Left forelimb (tissue), 1 donor: ENCODE measurements around the gene H3-3A.
"Not testable (repeated sequence)": the region's sequence is repeated elsewhere in the genome, so short reads cannot be mapped to it uniquely, and the experiment has no call there.

Experiments
- DNase-seq: peaks from one replicate; pipeline ENCODE4 v3.0.0-alpha.2; 2018; ENCODE audit warnings: low spot score

The H3-3A gene

DNA sequence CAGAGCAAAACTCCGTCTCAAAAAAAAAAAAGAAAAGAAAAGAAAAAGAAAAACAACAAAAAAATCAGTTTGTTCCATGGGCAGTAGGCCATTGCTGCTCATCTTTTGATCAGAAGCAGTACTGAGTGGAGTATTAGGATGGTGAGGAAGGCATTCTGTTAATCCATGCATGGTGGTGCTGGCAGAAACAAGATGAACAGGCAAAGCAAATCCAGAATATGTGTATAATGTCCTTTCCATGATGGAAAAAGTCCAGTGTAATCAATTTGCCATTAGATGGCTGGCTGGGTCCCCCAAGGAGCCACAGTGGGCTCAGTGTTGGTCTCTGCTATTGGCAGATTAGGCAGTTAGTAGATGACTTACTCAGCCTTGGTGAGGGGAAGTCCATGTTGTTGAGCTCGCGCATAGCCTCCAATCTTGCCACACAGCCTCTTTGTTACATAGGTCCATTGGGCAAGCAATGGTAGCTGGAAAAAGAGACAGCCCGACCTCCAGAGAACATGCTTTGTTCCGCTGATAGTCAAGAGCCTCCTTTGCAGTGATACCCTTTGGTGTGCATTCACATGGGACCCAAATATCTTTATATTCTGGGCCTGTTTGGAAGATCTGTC, 23.3 kb downstream of the H3-3A start:
- DNase-seq, result no peak

DNA sequence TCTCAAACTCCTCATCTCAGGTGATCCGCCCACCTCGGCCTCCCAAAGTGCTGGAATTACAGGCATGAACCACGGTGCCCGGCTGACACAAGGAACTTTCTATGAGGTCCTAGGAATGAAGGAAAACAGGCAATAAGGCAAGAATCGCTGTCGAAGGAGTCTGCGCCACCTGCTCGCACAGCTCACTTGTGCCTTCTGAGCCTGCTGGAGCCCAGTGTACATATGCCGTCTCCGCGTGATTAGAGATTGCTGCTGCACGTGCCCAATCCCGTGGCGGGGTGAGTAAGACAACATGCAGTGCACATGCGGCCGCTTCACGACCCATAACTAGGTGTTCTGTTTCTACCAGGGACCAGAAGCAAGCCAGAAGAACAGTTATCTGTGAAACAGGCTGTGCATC, 24.3 kb downstream of the H3-3A start:
- no peak for DNase-seq

GRCh38 chr1:226091461-226091860, 28.9 kb downstream of the H3-3A start:
- no peak for DNase-seq

DNA sequence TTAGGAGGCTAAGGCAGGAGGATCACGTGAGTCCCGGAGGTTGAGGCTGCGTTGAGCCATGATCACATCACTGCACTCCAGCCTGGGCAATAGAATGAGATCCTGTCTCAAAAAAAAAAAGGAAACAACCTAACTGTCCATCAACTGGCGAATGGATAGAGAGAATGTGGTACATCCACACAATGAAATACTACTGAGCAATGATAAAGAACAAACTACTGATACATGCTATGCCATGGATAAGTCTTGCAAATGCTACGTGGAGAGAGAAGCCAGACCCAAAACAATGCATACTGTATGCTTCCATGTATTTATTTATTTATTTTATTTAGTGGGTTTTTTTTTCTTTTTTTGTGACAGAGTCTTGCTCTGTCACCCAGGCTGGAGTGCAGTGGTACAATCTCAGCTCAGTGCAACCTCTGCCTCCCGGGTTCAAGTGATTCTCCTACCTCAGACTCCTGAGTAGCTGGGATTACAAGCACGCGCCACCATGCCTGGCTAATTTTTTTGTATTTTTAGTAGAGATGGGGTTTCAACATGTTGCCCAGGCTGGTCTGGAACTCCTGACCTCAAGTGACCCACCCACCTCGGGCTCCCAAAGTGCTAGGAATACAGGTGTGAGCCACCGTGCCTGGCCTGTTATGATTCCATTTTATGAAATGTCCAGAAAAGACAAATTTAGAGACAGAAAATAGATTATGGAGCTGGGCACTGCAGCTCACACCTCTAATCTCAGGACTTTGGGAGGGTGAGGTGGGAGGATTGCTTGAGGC, 29.7 kb downstream of the H3-3A start:
- not testable (repeated sequence) for DNase-seq

DNA sequence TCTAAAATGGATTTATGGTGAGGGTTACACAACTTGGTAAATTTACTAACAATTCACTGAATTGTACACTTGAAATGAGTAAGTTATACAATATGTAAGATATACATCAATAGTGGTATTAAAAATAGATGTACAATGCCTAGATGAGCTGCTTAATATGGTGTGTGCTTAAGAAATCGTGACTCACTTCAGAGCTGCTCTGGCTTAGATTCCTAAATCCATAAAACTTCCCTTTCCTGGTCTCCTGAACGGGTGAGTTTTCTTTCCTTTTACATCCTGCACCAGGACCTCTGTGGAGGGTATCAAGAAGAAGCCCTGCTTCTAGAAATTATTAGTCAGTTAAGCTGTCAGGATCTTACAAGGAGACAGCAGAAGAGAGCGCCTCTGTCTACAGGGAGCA, 30.4 kb downstream of the H3-3A start:
- no peak for DNase-seq

DNA sequence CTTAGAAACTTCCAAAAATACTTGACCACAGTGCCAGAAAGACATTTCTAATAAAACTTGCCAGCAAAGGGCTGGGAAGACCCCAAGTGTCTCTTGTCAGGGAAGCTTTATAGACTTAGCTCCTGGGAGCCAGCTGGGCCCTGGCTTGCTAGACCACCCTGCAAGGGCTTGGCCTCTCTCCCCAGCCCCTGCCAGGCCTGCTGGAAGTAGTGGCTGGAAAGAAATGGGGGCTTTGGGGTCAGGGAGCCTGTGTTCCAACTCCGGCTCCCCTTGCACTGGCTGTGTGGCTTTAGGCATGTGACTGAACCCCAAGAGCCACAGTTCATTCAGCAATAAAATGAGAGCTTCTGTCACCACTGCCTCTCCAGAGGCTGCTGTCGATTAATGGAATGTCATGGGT, 31.1 kb downstream of the H3-3A start:
- DNase-seq, result no peak

- DNase-seq, result no peak
Observed at GRCh38 chr1:226094451-226094850, 31.9 kb downstream of the H3-3A start.

- no peak for DNase-seq
Observed at GRCh38 chr1:226095286-226095685, 32.8 kb downstream of the H3-3A start.

GRCh38 chr1:226097866-226098625, 35.5 kb downstream of the H3-3A start:
- DNase-seq, result no peak

- no peak for DNase-seq
Observed at GRCh38 chr1:226098870-226099835, 36.6 kb downstream of the H3-3A start.

DNA sequence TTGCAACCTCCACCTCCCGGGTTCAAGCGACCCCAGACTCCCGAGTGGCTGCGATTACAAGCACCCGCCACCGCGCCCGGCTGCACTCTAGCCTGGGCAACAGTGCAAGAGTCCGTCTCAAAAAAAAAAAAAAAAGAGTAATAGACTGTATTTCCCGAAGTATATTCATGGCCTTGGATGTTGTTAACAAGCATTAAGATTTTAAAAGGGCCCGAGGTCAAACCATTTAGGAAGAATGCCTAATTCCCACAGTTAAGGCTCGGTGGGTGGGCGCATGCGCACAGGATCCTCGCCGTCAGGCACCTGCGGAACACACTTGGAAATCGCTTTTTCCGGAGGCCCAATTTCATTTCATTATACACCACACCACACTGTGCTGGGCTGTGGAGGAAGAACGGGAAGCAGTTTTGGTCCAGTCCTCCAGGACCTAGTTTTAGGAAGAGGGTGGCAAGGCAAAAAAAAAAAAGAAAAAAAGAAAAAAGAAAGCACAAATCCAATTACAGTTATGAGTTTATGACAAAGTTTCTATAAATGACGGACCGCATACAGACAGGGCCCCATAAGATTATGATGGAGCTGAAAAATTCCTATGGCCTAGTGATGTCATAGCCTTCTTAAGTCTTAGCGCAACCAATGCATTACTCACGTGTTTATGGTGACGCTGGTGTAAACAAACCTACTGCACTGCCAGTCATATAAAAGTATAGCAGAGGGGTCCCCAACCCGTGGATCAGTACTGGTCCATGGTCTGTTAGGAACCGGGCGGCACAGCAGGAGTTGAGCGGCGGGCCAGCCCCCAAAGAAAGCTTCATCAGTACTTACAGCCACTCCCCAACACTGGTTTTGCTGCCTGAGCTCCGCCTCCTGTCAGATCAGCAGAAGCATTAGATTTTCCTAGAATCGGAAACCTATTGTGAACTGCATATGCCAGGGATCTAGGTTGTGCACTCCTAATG, 38.2 kb downstream of the H3-3A start:
- no peak for DNase-seq

- no peak for DNase-seq
Observed at GRCh38 chr1:226104671-226105121, 42.2 kb downstream of the H3-3A start.

DNA sequence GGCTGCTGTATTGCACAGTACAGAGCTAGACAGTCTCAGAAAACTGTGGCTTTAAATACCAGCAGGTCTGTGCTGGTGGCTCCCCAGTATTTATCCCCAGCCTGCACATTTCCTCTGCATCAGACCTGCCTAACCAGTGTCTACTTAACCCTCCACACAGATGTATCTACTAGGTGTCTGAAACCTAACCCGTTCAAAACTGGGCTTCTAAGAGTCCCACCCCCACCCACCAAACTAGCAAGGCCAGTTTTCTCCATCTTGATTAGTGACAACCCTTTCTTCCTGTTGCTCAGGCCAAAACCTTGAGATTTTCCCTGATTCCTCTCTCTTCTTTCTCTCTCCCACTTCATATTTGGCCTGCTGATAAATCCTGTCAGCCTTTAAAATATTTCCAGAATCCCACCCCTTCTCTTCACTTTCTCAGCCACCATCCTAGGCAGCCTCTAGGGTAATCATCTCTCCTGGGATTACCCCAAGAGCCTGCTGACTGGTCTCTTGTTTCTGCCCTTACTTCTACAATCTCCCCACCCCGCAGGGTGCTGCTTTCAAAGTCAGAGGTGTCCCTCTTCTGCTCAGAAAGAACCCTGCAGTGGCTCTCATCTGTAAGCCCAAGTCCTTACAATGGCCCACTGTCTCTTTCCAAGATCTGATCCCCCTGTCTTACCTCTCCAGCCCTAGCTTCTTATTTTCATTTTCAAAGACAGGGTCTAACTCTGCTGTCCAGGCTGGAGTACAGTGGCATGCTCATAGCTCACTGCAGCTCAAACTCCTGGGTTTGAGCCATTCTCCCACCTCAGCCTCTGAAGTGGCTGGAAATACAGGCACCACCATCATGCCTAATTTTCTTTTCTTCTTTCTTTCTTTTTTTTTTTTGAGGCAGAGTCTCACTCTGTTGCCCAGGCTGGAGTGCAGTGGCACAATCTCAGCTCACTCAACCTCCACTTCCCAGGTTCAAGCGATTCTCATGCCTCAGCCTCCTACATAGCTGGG, 45.2 kb downstream of the H3-3A start:
- no peak for DNase-seq

- DNase-seq, result no peak
Observed at GRCh38 chr1:226108935-226109828, 46.7 kb downstream of the H3-3A start.

DNA sequence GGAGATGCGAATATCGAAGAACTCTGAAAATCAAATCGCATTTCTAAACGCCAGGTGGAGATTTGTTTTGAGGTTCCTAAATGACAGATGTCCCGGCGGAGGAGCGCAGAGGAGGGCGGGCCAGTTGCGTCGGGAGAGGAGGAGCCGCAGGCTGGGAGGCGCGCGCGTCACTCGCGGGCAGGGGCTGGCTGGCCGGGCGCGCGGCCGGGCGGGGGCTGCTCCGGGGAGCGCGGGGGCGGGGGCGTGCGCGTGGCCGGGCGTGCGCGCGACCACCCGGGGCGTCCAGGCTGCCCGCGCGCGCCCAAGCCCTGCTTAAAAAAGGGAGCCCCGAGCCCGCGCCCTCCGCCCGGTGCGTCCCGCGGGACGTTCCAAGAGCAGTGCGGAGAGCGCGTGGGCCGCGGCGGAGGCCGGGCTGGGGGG, 47.3 kb downstream of the H3-3A start:
- DNase-seq, result peak; percentile 94

DNA sequence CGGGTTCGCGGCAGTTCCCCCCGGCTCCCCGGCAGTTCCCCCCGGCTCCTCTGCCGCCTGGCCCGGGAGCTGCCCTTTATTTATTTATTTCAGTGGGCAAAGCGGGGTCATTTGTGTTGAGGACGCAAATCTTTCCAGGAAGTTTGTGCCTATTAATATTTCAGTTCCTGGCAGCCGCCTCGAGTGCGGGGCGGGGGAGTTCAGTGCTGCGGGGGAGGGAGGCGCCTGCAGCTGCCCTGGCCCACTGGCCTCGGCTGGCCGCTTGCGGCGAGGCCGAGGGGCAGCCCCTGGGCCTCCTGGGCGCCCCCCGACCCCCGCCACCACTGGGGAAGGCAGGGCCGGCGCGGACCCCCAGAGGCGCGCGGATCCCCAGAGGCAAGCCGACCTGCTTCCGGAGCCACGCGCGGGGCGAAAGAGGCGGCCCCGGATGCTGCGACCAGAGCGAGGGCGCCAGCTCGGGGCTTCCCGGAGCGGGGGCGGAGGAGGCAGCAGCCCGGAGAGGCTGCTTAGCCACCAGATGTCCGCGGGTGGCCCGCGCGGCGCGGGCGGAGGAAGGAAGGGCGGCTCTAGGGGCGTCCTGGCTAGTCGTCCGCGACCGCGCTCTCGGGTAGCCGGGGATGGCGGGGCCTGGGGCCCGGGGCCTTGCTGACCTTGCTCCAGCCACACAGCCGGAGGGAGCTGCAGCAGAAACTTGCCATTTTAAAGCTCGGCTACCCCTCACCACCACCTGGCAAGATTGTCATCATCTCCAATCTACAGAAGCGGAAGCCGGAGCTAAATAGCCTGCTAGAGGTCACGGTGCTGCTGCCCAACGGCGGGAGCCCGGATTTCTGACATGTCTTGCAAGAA, 48.0 kb downstream of the H3-3A start:
- peak; percentile 85 for DNase-seq
